GM12878 (cell line): ENCODE measurements around the gene PNLDC1. TPM values are rescaled to one million over a fixed set of nuclear protein-coding genes. Genes with fewer than 3 reads are reported as not detected.

Experiments
- ATAC-seq: fragments of 200-7000 bp; cut with Tn5 transposase; 3 replicates; pipeline ENCODE4 v1.9.1; 2020; ENCODE audit warnings: mild to moderate bottlenecking, moderate library complexity
- BruUV-seq: library from RNA; stranded (reverse); fragments of 400-500 nt; replicated peaks from 2 replicates; lab custom pipeline; 2021; lab: Mats Ljungman, UMichigan
- CTCF ChIA-PET: fragments of 300-600 bp; sonication (Branson Sonifier 250); formaldehyde crosslinking; extraction: SDS; loops from one replicate; lab custom pipeline; 2021; ENCODE audit warnings: inconsistent platforms; lab: Yijun Ruan, JAX
- POLR2A ChIA-PET: fragments of 350-600 bp; formaldehyde crosslinking; extraction: SDS; loops from one replicate; lab custom pipeline; 2021; ENCODE audit warnings: inconsistent platforms; lab: Charles Lee
- RAD21 ChIA-PET: fragments of 300-600 bp; sonication (Branson Sonifier 250); formaldehyde crosslinking; loops from one replicate; lab custom pipeline; 2023; ENCODE audit warnings: antibody characterized with exemption; ENCODE audit not compliant: unreplicated experiment; lab: Charles Lee
- SMC1A ChIA-PET: fragments of 300-600 bp; sonication (Branson Sonifier 250); formaldehyde crosslinking; loops from one replicate; lab custom pipeline; 2023; ENCODE audit not compliant: unreplicated experiment, uncharacterized antibody; lab: Charles Lee
- DNase-seq: peaks from one replicate; pipeline ENCODE4 v3.0.0-alpha.2; 2011; ENCODE audit warnings: low read depth, low spot score
- FAIRE-seq: peaks from 3 replicates; lab custom pipeline; 2011; peaks lifted over from hg19 to GRCh38; lab: Jason Lieb, UNC
- H2AFZ ChIP-seq: 2 replicates; pipeline ENCODE4 v1.6.0; 2011; ENCODE audit warnings: low read depth, low read length, control low read depth; ENCODE audit not compliant: control insufficient read depth
- H3K27ac ChIP-seq: 2 replicates; pipeline ENCODE4 v1.5.1; 2011; ENCODE audit warnings: control low read depth; ENCODE audit not compliant: control insufficient read depth, insufficient read depth
- H3K27me3 ChIP-seq, 2 experiments: replicated peaks in 1 of 2; 2 replicates each; pipeline versions ENCODE4 v1.6.0 to v1.6.1; 2011; ENCODE audit warnings: low read length in 1 of 2; ENCODE audit not compliant: control insufficient read depth in 2 of 2, insufficient read depth in 2 of 2
- H3K36me3 ChIP-seq, 2 experiments: 2 replicates each; pipeline ENCODE4 v1.5.1; 2011; ENCODE audit warnings: low read length in 1 of 2; ENCODE audit not compliant: control insufficient read depth in 2 of 2, insufficient read depth in 2 of 2
- H3K4me1 ChIP-seq: 2 replicates; pipeline ENCODE4 v1.6.1; 2011; ENCODE audit warnings: mild to moderate bottlenecking, low read length, moderate library complexity, mixed read lengths; ENCODE audit not compliant: control insufficient read depth, insufficient read depth
- H3K4me2 ChIP-seq: 2 replicates; pipeline ENCODE4 v1.6.0; 2011; ENCODE audit warnings: control low read depth; ENCODE audit not compliant: control insufficient read depth, insufficient read depth
- H3K4me3 ChIP-seq: fragments of 200-600 bp; sonication (generic); 2 replicates; pipeline ENCODE4 v1.5.1; 2016
- H3K79me2 ChIP-seq: 2 replicates; pipeline ENCODE4 v1.6.0; 2011; ENCODE audit warnings: low read length; ENCODE audit not compliant: control insufficient read depth, insufficient read depth
- H3K9ac ChIP-seq: 2 replicates; pipeline ENCODE4 v1.8.0; 2011; ENCODE audit warnings: low read length, control low read depth, mixed read lengths; ENCODE audit not compliant: control insufficient read depth, insufficient read depth
- H3K9me3 ChIP-seq: replicated peaks from 3 replicates; pipeline ENCODE4 v1.5.1; 2011; ENCODE audit warnings: mild to moderate bottlenecking, low read length; ENCODE audit not compliant: control insufficient read depth, insufficient read depth
- H4K20me1 ChIP-seq: 2 replicates; pipeline ENCODE4 v1.6.0; 2011; ENCODE audit not compliant: control insufficient read depth, insufficient read depth
- CEBPB ChIP-seq, 2 experiments: fragments of 150-350 bp in 1 of 2; IDR thresholded peaks; 2 replicates each; pipeline ENCODE4 v1.6.1; 2012 to 2014; ENCODE audit warnings: low read depth in 2 of 2, low read length in 2 of 2, borderline replicate concordance in 1 of 2, inconsistent platforms in 1 of 2
- CUX1 ChIP-seq: IDR thresholded peaks from 2 replicates; pipeline ENCODE4 v1.6.1; 2012; ENCODE audit warnings: improper control_type of control experiment, low read depth, low read length; ENCODE audit not compliant: insufficient replicate concordance
- EZH2 ChIP-seq: IDR thresholded peaks from 2 replicates; pipeline ENCODE4 v1.6.1; 2012; ENCODE audit warnings: low read depth, mild to moderate bottlenecking, control low read depth, inconsistent platforms, low read length, borderline replicate concordance; ENCODE audit not compliant: control insufficient read depth
- KDM1A ChIP-seq: fragments of 200-600 bp; sonication (generic); IDR thresholded peaks from 2 replicates; pipeline ENCODE4 v1.6.1; 2016; ENCODE audit warnings: borderline replicate concordance
- MAX ChIP-seq: IDR thresholded peaks from 2 replicates; pipeline ENCODE4 v1.6.1; 2012; ENCODE audit warnings: low read depth, low read length, improper control_type of control experiment
- NFYA ChIP-seq: IDR thresholded peaks from 2 replicates; pipeline ENCODE4 v1.6.1; 2011; ENCODE audit warnings: low read depth, mild to moderate bottlenecking, low read length, improper control_type of control experiment, borderline replicate concordance
- SPI1 ChIP-seq: IDR thresholded peaks from 2 replicates; pipeline ENCODE4 v1.6.1; 2011; ENCODE audit warnings: low read depth, mild to moderate bottlenecking, low read length, moderate library complexity, borderline replicate concordance; ENCODE audit not compliant: insufficient read depth
- SREBF2 ChIP-seq: IDR thresholded peaks from 2 replicates; pipeline ENCODE4 v1.6.1; 2012; ENCODE audit warnings: mild to moderate bottlenecking, low read length
- SUZ12 ChIP-seq: fragments of 200-600 bp; sonication (generic); IDR thresholded peaks from one replicate; pipeline ENCODE4 v1.6.1; 2018; ENCODE audit warnings: antibody characterized with exemption, mild to moderate bottlenecking; ENCODE audit not compliant: unreplicated experiment
- TCF7 ChIP-seq: IDR thresholded peaks from 2 replicates; pipeline ENCODE4 v1.6.1; 2014; ENCODE audit warnings: antibody characterized with exemption, borderline replicate concordance
- ZBED1 ChIP-seq: IDR thresholded peaks from 2 replicates; pipeline ENCODE4 v1.6.1; 2016; ENCODE audit warnings: borderline replicate concordance
- ZBTB40 ChIP-seq: fragments of 450-650 bp; IDR thresholded peaks from 2 replicates; pipeline ENCODE4 v1.6.1; 2016; ENCODE audit warnings: mild to moderate bottlenecking, moderate library complexity, borderline replicate concordance
- WGBS: methylation state at CpG from one replicate; pipeline ENCODE4 v1.1.6; 2016; ENCODE audit warnings: low lambda C conversion rate; ENCODE audit not compliant: insufficient replicate concordance, insufficient coverage; ENCODE audit errors: missing lambda C conversion rate; 5-methylcytosine and 5-hydroxymethylcytosine counted together
- in situ Hi-C: fragments of 300-500 bp; cut with MboI; formaldehyde crosslinking; loops from 9 replicates; pipeline ENCODE4 v1.14.3; 2018; ENCODE audit warnings: mixed read lengths
- intact Hi-C: fragments of 100-400 bp; cut with micrococcal nuclease; formaldehyde crosslinking; loops from one replicate; pipeline ENCODE4 v1.14.2; 2022; ENCODE audit not compliant: unreplicated experiment
- polyA plus RNA-seq, 11 experiments: library from polyadenylated mRNA; depleted of rRNA in 4 of 11; unstranded in 6 of 11; stranded (reverse) in 5 of 11; fragments of >200 nt; fragmentation: Nextera tagmentation in 4 of 11; fragmentation: Illumina TruSeq in 1 of 11; extraction: Ambion mirVana in 4 of 11; extraction: Trizol in 1 of 11; gene quantifications; 1 replicate in 1 of 11; 2 replicates in 10 of 11; pipeline versions ENCODE4 v1.2.1 to v1.2.3, GENCODE V29; 2011 to 2016; ENCODE audit warnings: inconsistent platforms in 2 of 11, missing spikeins in 2 of 11, low read depth in 1 of 11
- total RNA-seq, 4 experiments: library from RNA; depleted of rRNA in 3 of 4; stranded (reverse); fragments of >200 nt in 3 of 4; fragmentation: Illumina TruSeq in 1 of 4; extraction: Trizol in 1 of 4; gene quantifications; 2 replicates each; pipeline versions ENCODE4 v1.2.1 to v1.2.3, GENCODE V29; 2013 to 2021

The PNLDC1 gene
- total and polyA plus RNA-seq, 10 of the 15 experiments (the other 5 are each of a cell fraction or from before 2014, with no cell fraction given) = 0.06 to 0.25 (median 0.09) TPM; not detected in 2

- H2AFZ ChIP-seq = no peak overlapping the region
- no TSS peak for BruUV-seq
- TF ChIP-seq ZBTB40 (no peak), CUX1 (no peak), SUZ12 (no peak), NFYA (no peak), SREBF2 (no peak), TCF7 (no peak), ZBED1 (no peak), MAX (no peak), KDM1A (no peak), SPI1 (no peak), EZH2 (no peak), CEBPB (IDR thresholded peaks at IDR 0.05; ENCODE audit: borderline replicate concordance in 1 of 2, low read depth in 2 of 2, low read length in 2 of 2) (no peak)
- ChIA-PET RAD21 (interaction anchor here (0.8 kb wide), 1 partner anchor 31 kb away, joined by 3 read pairs; the partner anchor contains the start of gene MRPL18), SMC1A (interaction anchor here (0.8 to 2.8 kb wide), 5 partner anchors 22 to 68 kb away, joined by 3 to 20 read pairs (median 4); no protein-coding TSS in a partner anchor), CTCF (interaction anchor here (0.6 to 1.2 kb wide), 4 partner anchors 13 to 191 kb away, joined by 3 to 4 read pairs (median 4); no protein-coding TSS in a partner anchor), POLR2A (interaction anchor here (0.6 to 3.1 kb wide), 5 partner anchors 13 to 64 kb away, joined by 3 to 21 read pairs (median 6); partner anchors contain the start of gene WTAP)
- no peaks in the 10 kb centered on the region for H4K20me1 ChIP-seq
- H3K9me3 ChIP-seq = no peaks in the 10 kb centered on the region
- intact Hi-C loops = no loop called here
- no peak for FAIRE-seq
- in situ Hi-C loops = no loop called here
- H3K79me2 ChIP-seq = peaks cover 23% of the 10 kb centered on the region
- H3K4me3 ChIP-seq = no peak overlapping the region
- peaks cover 6 to 24% of the 10 kb centered on the region in 2 experiments for H3K36me3 ChIP-seq
- H3K4me1 ChIP-seq = peaks cover 5% of the 10 kb centered on the region
- no peaks in the 10 kb centered on the region for H3K27me3 ChIP-seq
- 40% methylated on average over 1 of the region's 2 CpGs for WGBS
- H3K27ac ChIP-seq = no peak overlapping the region
- ATAC-seq = no peak
- H3K9ac ChIP-seq = no peak overlapping the region
- no peak overlapping the region for H3K4me2 ChIP-seq
- no peak for DNase-seq
Measured at GRCh38 chr6:159759645-159760044, 40.4 kb upstream of the PNLDC1 start.
